Occipital lobe (tissue), 2 donors: ENCODE results near the gene PLPP3. TPM values are rescaled to one million over a fixed set of nuclear protein-coding genes. Genes with fewer than 3 reads are reported as not detected.

ENCODE experiments used
- DNase-seq: peaks from one replicate; lab custom pipeline; 2025; lab: John Stamatoyannopoulos, UW
- total RNA-seq: library from RNA; depleted of rRNA; stranded (reverse); fragments of >200 nt; gene quantifications from one replicate; pipeline ENCODE4 v1.2.3, GENCODE V29; 2014

PLPP3 gene
- total RNA-seq, 1 donor from 2014 or later, result 36.5 TPM

DNA sequence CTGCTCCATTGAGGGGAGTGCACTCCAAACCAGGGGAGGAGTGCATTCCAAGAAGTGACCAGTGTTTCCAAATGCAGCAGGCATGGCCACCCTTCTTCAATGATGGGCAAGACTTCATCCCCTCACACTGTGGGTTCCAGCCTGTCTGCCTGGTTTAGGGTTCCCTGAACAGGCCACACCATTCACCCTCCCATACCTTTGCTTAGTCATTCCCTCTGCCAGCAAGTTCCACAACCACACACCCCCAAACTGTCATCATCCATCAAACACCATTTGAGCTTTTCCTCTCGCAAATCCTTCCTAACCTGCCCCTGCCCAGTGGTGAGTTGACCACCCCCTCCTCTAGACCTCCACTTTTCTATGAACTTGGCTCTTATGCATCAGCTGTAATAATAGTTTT is 116.0 kb downstream of the PLPP3 start:
- no peak for DNase-seq

DNA sequence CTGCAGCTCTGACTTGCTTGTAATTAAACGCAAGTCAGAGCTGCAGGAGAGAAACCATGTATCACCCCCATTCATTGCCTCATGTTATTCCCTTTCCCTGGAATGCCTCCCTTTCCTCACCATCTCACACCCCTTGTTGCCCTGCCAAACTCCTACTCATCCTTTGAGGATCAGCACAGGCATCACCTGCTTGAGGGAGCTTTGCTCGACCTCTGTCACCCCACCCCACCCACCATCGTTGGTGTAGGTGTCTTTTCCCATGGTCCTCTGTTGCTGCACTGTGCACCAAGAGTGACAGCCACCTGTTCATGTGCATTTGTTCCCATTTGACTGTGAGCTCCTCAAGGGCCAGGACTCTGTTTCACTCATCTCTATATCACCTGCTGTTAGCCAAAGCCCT is 117.2 kb downstream of the PLPP3 start:
- DNase-seq, result no peak

DNA sequence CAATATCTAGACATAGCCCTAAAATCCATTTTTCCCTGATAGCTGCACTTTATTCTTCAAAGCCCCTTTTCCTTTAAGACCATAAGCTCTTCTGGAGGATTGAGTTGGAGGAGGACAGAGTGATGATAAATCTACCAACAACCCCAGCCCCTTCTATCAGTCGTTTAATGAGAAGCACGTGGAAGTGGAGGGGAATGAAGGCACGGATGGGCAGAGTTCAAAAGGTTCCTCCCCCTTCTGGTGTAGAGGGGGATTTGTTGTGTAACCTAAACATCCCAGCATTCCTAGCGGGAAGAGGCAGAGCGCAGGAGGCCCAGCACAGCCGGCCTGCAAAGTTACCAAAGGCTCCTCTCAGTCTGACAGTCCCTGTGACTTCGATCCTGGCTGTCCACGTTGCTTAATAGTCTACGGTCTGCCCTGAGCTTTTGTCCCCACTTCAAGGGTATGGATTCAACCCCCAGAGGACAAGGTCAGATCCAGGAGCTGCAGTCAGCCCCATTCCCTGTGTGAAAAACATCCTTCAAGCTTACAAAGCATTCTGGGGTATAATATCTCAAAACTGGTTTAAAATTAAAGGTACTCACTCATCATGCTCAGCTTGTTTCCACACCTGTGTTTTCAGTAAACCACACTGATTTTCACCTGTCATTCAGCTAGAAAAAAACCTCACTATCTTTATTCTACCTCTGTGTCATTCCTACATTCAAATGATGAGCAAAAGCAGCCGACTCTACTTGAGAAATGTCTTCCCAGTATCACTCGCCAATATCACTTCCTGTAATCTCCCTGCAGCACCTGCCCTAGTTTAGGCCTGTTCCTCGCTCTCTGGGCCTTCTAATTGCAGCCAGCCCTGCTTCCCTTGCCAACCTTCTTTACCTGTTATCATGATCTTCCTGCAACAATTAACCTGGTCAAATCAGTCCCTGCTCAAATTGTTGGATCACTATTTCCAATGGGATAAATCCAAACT is 117.9 kb downstream of the PLPP3 start:
- DNase-seq, result no peak

DNA sequence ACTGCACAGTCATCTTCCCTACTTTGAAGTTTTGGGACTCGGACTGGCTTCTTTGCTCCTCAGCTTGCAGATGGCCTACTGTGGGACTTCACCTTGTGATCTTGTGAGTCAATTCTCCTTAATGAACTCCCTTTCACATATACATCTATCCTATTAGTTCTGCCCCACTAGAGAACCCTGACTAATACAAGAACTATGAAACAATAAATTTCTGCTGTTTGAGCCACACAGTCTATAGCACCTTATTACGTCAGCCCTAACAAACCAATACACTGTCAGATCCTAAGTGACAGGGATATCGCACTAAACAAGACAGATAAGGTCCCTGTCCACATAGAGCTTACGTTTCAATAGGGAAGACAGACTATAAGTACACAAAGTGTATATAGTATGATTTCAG is 120.1 kb downstream of the PLPP3 start:
- DNase-seq, result no peak

DNA sequence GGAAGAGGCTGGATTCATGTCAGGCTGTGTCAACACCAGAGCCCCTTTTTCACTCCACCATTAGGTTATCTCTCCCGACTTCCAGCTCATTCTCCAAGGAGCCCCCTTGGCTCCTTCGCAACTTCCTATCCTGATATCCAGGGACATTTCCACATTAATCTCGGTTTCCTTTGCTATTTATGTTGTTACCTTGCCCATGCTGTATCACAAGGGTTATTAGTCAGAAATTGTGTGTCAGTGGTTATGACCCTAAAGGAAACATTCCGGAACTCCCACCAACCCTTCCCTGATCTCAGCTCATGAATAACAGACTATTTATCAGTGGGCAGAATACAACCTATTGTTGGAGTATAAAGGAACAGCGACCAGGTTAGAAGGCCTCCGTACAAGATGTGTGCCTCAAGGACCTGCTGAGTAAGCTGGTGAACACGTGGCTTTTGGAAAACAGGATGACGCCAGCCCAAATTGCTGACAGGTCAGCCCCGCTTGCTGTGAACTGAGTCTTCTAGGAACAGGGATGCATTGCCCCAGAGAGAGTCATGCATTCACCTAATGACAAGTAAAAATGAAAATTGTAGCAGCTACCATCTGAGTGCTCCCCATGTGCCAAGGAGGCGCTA is 121.5 kb downstream of the PLPP3 start:
- DNase-seq, result no peak

DNA sequence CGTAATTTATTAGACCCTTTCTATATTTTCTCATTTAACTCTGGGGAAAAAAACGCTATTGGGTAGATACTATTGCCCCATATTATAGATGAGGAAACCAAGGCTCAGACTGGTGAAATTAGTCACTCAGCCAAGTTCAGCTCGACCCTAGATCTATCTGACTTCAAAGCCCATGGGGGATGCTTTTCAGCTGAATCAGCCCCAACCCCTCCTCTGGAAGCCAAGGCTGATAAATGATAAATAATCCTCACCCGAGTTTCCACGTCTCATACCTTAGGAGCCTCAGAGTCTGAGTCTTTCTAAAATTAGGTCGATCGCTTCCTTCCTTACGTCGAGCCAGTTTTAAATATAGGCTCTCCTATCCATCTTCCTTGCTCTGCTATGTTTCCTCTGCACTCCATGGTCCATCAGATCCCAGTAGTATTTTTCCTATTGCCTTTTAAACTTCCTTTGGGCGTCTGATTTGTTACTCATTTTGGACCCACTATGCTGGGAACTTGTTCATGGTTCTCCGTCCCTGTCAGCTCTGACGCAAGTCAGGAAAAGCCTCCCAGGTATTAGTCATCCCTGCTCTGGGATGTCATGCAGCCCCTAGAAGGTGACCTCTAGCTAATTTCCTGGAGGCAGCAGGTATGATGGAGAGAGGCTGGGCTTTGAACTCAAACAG is 122.8 kb downstream of the PLPP3 start:
- DNase-seq, result no peak

DNA sequence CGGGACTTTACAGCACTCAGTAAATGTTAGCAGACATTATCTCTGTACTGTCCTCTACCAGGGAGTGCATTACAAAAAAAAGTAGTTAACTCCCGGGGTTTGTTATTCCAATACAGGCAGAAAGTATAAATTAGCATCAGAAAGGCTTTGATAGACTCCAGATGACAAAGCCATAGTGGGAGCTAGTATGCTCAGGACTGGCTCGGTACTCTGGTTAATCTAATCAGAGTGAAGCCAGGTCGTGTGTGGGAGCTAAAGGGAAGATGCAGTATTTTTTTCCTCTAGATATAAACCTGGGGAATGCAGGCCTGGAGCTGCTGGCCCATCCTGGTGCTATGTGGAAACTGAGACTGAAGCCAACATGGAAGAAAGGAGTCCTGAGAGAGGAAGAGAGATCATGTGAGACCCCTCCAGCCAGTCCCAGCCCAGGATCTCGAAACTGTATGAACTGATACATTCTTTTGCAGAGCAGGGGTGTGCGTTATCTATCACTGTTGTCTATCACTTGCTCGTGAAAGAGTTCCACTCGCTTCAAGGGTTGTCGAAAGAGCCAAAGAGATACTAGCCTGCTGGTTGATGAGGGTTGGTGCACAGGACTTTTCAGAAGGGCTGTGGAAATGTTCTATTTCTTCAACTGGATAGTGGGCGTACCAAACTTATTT is 125.8 kb downstream of the PLPP3 start:
- no peak for DNase-seq

DNA sequence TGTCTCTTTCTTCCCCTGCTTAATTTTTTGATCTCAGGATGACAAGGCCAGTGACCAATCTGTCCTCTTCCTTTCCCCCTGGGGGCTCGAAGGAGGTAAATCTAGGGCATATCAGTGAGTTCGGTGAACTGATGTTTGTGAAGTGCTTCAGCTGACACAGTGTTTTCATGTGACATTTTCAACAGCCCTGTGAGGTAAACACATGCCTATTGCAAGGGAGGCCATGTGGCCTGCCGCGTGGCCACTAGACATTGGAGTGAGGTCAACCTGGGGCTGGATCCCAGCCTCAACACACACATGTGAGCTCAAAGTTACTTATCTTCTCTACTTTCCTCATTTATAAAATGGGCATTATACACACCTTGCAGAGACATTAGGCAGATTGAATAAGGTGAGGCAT is 126.3 kb downstream of the PLPP3 start:
- no peak for DNase-seq

DNA sequence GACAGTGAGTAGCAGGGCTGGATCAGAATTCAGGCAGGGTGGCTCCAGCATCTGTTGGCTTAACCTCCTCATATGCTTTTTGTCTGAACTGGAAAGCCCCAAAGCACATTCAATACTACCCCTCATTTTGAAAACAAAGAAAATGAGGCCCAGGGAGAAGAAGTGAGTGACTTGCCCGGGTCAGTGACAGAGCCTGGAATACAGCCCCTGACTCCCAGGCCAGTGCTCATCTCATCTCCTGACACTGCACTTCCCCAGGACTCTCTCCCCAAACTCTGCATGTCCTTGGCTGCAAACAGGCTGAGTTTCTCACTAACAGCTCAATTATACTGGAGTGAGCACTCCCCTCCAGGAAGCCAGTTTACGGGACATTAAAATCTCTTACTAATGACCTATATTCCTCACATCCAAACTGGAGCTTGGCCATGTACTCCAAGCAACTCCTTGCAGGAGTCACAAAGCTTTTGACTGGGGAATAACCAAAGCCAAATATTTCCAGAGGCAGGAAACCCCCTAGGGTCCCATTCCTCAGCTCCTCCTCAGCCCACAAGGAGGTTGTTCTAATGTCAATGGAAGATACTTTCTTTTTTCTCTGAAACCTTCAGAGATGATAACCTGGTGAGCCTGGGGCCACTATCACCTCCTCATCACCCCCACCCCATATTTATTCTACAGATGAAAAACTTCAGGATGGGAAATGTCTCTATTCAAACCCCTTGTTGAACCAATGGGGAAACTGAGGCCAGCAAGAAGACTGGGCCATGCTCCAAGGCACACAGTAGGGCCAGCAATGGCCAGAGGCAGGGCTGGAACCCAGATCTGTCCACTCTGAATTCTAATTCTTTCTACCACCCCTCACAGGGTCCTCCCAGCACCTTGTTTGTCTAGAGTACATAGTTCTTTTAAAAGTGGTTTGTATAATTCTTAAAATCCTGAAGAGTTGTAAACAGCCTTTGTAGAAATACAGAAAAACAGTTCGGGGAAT is 127.0 kb downstream of the PLPP3 start:
- no peak for DNase-seq

DNA sequence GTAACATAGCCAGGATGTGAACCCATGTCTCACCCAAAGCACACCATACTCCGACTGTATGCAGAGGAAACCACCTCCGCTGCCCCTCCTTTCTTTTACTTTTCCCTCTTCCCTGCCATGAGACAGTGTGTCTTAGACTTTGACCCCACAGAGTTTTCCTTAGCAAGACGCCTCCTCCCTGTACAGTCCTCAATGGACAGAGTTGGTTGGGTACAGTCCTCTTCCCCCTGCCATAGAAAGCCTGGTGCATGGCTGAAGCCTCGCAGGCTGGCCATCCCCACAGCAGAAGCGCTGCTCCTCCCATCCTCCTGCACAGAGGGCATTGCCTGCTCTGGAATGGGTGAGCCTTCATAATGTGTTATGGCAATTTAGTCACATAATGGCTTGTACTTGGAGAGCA is 127.9 kb downstream of the PLPP3 start:
- no peak for DNase-seq

DNA sequence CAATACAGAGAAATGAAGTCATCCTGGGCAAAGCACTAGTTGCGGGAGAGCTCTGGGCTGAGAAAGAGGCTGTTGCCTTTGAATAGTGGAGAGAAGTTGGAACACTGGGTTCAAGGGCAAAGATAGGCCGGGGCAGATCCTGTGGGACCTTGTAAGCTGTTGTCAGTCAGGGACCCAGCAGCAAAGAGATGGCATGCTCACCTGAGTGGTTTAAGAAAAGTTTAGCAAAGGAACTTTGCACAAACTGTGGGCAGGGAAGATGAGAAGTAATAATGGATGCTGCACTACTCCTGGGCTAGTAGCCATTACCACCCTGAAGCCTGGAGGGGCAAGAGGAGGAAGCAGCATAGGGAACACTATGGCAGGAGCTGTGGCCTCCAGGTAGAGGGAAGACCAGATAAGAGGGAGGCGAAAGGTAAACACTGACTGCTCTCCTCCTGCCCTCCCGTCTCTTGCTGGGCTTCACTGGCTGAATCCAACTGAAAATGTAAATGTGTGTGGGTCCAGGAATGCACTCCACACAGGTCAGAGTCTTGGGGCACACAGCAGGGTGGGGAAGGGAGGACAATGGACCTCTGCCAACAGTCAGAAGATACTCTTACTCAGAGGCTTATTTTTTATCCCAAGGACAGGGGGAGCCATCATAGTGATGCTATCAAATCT is 129.2 kb downstream of the PLPP3 start:
- DNase-seq, result no peak

DNA sequence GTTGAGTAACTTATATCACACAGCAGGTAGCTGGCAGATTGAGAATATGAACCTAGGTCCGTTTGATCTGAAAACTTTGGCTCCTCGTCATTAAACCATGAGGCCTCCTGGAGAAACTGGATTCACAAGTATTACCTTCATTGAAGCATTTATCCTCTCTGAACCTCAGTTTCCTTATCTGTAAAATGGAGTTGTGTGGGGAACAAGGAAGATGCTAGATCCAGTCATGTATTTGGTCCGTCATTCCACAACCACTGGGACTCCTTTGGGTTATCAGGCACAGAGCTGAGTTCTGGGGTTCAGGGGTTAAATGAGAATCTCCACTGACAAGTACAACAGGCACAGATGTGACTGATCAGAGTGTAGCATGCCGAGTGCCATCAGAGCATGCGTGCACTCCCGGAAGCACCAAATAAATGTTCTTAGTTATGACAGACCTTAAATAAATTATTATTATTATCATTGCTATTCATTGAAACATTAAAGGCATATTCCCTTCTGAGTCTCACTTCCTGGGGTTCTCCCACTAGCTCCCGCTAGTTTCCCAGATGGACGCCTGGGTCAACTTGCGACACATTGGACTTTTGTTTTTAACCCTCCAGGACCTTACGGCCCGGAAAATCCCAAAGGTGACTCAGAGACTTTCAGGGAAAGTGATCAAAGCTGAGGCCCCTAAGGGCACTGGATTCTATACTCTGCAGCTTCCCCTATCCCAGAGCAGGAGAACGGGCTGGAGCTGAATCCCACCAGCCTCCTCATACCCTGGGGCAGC is 130.6 kb downstream of the PLPP3 start:
- no peak for DNase-seq

DNA sequence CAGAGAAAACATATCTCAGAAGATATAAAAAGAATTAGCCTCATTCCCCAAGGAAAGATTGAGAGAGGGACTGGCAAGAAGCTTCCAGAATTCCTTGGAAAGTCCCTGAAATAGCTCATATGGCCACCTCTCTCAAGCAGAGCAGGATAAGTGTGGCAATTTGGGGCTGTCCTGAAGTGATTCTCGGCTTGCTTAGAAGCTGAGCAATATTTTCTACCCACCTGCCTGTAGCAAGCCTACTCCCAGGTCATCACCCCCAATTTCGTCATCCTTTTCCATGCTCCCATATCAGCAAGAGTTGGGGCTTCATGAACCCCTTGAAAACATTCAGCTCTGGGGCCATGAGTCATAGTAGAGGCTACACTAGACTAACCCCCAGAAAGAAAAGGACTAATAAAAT is 131.5 kb downstream of the PLPP3 start:
- DNase-seq, result no peak

DNA sequence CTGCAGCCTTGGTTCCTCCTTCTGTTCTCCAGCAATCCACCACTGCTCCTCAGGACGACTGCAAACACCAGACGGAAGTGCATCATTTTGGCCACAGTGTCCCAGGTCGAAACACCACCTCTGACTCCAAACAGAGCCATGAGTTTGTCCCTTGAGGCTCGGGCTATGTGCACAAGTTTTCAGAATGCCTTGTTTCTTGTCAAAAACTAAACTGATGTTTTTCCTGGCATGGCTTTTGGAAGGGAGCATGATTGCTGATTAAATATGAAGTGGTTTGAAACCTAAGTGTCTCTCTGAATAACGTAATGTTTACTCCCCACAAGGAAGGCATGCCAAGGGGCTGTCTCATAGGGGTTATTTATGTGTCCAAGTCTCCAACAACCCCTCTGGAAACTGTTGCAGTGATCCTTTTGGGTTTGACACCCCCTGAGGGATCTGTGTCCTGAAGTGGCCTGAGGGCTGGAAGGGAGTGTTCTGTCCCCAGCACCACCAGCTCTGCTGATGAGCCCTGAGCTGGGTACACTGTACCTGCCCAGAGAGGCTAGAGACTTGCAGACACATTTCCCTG is 132.7 kb downstream of the PLPP3 start:
- DNase-seq, result no peak

DNA sequence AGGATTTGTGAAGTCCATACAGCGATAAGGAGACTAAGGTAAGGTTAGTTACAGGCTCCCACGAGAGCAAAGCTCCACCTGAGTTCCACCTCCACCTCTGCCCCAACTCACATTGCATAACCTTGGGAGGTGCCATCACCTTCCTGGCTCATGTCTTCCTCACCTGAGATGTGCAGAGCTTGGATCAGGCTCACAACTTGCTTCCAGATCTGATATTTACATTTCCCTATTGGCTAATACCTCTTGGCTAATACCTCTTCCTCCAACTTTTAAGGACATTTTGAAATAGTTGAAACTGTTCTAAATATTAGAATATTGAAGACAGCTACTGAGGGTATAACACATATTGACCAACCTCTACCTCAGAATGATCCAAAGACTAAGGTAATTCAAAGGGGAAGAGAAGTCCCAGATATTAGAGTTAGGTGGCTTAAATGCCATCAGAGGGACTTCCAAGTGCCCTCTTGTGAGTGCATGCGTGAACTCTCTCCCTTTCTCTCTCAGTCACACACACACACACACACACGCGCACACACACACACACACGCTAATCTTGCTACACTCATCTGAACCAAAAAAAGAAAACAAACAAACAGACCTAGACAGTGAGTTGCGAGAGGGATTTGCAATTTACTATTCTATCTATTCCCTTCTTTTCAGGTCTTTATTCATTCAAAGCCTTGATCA is 134.3 kb downstream of the PLPP3 start:
- no peak for DNase-seq
